Body of pancreas (tissue), 4 donors: ENCODE results near the gene SMPDL3B.

Source experiments
- CTCF ChIP-seq, 7 experiments: fragments of 450-650 bp in 4 of 7; fragments of 200-600 bp in 3 of 7; sonication (generic) in 3 of 7; IDR thresholded peaks; one replicate each; pipeline ENCODE4 v1.5.1; 2016 to 2019; ENCODE audit warnings: antibody characterized with exemption in 7 of 7
- POLR2A ChIP-seq, 3 donors: fragments of 450-650 bp; IDR thresholded peaks; one replicate each; pipeline ENCODE4 v1.6.1; 2016; ENCODE audit warnings: antibody characterized with exemption in 3 of 3, mild to moderate bottlenecking in 2 of 3

GRCh38 chr1:27928216-27928954 is 6.4 kb upstream of the SMPDL3B start:
- TF ChIP-seq CTCF (IDR thresholded peaks at IDR 0.05), result no peak
- TF ChIP-seq POLR2A (IDR thresholded peaks at IDR 0.05), result no peak
